HG03457 (cell line): ENCODE results near the gene LARP4B.

Experiments used
- ATAC-seq: cut with Tn5 transposase; IDR thresholded peaks from one replicate; pipeline ENCODE4 v1.9.1; 2021; ENCODE audit warnings: moderate number of reproducible peaks; ENCODE audit not compliant: unreplicated experiment

The LARP4B gene

DNA sequence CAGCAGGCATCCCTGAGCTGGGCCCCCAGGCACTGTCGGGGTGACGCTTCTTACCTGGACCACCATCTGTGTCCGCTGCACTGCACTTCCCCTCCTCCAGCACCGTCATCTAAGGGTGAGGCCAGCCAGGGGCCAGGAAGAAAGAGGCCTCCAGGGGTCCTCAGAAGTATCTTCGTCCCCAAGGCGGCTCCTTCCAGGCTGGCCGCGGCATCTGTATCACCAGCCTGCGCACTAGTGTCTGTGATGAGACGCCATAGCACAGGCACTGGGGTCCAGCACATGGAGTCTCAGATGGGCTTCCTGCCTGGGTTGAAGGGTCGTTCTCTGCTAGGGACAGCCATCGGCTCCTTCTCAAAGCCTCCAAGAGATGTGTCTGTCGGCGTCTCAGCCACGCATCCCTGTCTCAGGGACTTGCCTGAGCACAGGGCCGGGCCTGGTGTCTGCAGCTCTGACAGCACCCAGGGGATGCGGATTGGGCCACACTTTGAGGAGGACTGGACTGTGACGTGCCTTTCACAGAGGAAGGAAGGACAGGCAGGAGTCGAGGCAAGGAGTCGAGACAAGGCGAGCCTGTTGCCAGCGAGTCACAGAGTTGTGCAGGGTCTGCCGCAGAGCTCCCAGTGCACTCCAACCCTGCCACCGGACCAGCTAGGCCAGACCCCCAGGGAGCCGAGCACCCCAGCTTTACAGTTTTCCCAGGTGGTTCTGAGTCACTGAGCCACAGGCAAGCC lies 140.5 kb downstream of the LARP4B start:
- ATAC-seq = no peak

GRCh38 chr10:789831-790701 lies 141.4 kb downstream of the LARP4B start:
- no peak for ATAC-seq

- no peak for ATAC-seq
Observed at GRCh38 chr10:788796-789748, 142.4 kb downstream of the LARP4B start.

DNA sequence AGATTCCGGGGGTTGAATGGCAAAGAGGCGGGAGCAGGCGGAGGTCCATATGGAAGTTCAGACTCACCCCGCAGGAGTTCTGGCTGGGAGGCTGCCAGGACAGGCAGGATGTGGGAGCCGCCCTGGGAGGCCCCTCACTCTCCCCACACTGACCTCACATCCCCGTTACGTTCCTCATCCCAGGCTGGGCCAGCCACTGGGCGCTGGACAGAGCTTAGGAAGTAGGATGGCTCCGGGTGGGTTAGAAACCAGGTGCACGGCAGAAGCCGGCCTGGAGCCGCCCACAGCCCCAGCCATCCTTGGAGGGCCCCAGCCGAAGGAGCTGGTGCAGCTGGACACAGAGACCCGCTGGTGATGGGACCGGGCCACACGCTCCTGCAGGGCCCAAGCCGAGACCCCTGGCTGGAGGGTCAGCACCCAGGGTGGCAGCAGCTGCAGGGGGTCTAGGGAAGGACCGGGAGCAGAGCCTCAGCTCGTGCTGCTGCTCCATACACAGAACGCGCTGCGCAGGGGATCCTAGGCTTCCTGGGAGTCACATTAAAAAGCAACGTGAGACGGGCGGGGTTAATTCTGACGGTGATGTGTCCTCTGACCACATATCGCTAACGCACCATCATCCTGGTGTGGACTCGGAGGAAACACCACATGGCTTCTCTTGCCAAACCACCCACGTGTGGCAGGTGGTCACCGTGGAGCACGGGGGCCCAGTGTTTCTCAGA lies 143.4 kb downstream of the LARP4B start:
- no peak for ATAC-seq

DNA sequence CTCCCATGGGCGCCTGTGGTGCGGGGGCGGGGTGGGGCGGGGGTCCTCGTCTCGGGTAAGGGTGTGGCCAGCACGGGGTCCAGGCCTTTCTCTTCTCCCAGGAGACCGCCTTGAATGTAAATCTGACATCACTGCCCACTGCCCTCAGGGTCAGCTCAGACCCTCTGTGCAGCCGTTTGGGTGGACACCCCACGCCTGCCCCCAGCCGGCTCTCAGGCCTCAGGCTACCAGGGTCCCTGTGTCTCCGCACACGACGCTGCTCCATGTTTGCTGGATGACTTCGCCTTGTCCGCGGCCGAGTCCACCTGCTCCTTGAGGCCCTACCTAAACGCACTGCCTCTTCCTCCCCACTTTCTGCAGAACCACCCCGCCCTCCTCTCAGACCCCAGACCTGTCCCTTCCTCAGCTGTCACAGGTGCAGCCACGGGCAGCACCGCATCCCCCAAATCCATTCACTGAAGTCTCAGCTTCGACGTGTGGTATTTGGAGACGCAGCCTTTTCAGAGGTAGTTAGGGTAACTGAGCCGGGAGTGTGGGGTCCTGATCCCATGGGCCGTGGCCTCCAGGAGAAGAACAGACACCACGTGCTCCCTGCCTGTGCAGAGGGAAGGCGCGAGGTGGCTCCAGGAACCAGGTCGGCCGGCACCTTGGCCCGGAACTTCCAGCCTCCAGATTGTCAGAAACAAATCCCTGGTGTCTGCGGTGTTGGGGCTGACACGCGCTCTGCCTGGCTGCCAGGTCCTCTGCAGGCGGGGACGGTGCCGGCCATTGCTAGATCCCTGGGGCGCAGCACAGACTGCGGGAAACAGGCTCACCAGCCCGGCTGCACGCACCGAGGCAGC lies 144.7 kb downstream of the LARP4B start:
- no peak for ATAC-seq

DNA sequence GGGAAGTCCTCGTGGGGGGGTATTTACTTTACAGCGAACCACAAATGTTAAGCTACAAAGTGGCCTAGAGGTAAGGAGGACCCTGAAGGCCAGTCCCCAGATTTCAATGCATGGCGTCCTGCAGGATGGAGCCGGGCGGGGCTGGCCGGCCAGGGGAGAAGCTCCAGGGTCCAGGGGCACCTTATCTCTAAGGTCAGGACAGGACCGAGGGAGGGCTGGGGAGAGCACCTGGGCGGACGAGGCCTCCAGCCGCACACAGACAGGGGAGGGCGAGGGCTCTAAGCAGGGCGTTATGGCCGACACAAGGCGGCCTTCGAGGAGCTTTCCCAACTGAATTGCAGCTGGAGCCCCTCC lies 145.7 kb downstream of the LARP4B start:
- no peak for ATAC-seq

DNA sequence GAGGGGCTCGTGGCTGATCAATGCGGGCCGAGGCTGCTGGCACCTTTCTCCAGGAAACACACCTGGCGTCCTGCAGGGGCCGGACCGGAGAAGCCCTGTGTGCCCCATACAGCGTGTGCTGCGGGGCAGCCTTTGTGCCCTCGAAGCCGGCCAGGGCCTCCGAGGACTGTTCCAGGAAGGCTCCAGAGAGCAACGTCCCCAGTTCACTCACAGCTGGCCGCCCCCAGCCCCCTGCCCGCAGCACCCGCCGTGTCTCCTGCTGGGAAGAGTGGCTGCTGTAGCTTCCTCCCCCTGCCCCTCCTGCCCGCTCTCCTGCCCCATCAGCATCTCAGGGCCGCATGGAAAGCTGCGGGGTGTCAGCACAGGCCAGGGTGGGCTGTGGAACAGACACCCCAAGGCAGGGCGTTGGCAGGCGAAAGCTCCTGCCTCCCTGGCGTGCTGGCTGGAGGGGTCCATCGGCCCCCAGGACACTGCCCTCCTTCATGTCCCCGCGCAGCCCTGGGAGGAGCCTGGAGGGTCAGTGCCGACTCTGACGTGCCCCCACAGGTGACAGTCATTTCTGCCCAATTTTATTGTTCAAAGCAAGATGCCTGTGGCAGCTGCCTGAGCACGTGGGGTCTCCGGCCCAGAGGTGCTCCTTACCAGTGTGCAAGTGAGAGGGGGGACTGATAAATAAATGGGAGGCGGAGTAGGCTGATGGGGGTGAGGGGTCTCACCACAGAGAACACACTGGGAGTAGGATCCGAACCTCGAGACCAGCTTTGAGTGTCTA lies 146.2 kb downstream of the LARP4B start:
- no peak for ATAC-seq

DNA sequence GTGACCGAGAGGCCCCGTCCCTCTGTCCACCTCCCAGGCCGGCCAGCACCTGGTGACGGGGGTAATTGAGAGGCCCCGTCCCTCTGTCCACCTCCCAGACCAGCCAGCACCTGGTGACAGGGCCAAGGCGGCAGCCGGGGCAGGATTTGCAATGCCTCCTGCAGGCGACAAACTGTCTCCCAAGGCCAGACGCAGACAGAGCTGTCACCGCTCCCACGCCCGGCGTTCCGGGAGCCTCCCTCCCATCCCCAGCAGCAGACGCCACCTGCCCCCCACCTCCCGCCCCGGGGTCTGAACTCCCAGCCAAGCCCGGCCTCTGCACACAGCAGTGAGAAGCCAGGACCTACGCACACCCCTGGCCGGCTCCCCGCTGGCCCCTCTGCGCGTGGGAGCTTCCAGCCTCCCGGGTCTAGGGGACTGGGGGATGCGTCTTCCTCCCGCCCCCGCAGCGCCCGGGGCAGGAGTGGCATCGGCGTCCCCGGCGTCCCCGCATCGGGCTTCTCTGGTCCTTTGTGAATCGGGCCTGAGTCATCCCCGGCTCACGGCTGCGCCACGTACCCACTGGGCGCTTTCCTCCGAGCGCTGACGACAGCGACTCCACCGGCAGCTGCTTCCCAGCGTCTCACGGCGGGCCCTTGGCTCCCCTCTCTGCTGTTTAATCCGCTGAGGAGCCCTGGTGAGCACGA lies 147.0 kb downstream of the LARP4B start:
- ATAC-seq = no peak

DNA sequence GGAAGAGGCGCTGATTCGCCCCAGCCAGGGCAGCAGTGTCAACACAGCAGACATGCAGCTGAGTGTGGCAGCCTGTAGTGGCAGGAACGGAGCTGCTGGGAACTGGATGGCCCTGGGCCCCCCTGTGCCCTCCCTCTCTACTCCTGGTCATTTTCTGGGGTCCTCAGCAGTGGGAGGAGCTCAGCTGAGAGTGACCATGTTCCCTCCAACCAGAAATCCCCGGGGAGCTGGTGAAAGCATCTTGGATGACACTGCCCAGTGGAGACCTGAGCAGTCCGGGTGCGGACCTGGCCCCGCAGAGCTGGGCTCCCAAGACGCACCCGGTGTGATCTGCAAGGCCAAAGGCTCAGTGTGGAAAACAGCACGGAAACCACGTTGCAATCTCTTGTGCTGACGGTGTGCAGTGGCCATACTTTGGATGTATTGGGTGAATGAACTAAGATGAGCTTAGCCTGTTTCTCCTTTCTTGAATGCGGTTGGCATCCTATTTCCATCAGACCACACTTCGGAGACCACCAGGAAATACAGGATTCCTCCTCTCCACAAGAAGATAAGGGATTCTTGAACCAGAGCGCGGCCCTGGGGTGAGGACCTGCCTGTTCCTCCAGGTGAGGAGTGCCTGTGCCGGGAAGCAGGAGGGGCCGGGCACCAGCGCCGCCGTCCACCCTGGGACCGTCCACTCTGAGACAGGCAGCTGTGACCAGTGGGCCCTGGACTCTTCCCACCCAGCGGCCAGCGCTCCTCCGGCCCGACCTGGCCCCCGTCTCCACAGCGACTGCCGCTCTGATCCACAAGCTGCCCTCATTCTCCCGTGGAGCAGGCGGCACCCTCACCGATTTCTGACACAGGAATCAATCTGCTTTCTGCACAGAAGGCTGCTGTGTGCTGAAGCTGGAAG lies 148.5 kb downstream of the LARP4B start:
- no peak for ATAC-seq

GRCh38 chr10:780536-781524 lies 150.7 kb downstream of the LARP4B start:
- ATAC-seq = no peak

- ATAC-seq = no peak
Observed at GRCh38 chr10:778626-779330, 152.7 kb downstream of the LARP4B start.

GRCh38 chr10:777913-778479 lies 153.5 kb downstream of the LARP4B start:
- ATAC-seq = no peak

- ATAC-seq = no peak
Observed at GRCh38 chr10:776772-777171, 154.7 kb downstream of the LARP4B start.

DNA sequence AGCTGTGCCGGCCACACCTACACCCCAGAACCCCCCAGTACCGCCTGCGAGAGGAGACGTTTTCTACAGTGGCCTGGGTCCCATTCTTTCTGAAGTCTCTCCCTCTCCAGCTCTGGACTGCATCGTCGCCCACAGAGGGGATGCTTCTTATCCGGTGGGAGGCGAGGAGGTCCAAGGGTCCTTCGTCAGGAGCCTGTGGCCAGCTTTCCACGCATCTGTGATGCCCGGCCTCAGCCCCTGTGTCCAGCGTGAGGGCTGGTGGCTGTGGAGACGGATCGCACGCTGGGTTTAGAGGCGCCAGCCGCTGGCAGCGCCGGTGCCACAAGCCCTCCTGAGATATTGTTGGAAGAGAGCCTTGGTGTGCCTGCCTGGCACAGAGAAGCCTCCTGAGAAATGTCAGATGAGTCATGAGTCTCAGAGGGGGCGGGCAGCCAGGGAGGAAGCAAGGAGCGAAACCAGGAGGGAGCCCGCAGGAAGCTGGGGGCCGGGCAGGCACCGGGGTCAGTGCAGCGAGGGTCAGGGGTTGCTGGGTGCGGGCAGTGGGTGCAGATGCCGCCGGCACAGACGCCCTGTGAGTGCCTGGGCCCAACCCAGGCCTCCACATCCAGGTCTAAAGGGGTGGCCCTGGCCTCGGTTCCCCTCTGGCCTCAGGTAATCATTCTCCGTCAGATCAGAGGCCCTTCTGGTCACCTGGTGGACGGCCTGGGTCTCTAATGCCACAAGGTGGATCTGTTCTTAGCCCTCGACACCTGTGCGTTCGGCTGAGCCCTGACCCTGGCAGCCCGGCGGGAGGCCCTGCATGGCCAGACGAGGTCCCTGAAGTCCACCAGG lies 156.0 kb downstream of the LARP4B start:
- no peak for ATAC-seq
